ENCODE results near the gene IMP4.

DNA sequence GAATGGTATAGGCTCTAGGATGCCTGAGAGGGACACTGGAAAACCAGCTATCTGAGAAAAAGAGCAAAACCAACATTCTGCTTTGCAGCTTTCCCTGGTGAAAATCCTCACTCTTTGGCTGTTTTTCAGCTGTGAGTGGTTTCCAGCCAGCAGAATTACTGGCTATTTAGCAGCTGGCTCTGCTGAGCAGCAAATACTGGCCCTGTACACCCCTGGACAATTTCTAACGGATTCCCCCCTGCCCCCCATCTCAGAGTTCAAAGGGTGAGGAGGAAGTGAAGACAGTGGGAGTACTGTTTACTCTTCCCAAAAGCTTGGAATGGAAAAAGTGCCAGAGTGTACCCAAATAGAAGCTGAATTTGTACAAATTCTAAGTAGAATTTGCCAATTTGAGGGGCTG is 26.1 kb upstream of the IMP4 start:
- TF ChIP-seq, protein P1, sequence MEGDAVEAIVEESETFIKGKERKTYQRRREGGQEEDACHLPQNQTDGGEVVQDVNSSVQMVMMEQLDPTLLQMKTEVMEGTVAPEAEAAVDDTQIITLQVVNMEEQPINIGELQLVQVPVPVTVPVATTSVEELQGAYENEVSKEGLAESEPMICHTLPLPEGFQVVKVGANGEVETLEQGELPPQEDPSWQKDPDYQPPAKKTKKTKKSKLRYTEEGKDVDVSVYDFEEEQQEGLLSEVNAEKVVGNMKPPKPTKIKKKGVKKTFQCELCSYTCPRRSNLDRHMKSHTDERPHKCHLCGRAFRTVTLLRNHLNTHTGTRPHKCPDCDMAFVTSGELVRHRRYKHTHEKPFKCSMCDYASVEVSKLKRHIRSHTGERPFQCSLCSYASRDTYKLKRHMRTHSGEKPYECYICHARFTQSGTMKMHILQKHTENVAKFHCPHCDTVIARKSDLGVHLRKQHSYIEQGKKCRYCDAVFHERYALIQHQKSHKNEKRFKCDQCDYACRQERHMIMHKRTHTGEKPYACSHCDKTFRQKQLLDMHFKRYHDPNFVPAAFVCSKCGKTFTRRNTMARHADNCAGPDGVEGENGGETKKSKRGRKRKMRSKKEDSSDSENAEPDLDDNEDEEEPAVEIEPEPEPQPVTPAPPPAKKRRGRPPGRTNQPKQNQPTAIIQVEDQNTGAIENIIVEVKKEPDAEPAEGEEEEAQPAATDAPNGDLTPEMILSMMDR (IDR thresholded peaks at IDR 0.05) = no peak
- TF ChIP-seq EZH2 (IDR thresholded peaks at IDR 0.05; ENCODE audit: borderline replicate concordance, insufficient read depth, low read depth, low read length, poor library complexity, severe bottlenecking) = no peak

All from B cell (primary cell).